Fibroblast of lung (primary cell): ENCODE measurements around the gene DIPK2B.

Experiments
- CTCF ChIP-seq, 2 donors: IDR thresholded peaks in 1 of 2; conservative IDR thresholded peaks in 1 of 2; 1 replicate in 1 of 2; 2 replicates in 1 of 2; pipeline ENCODE4 v1.5.1; 2011 to 2012; ENCODE audit warnings: low read length in 2 of 2, control low read depth in 1 of 2, inconsistent platforms in 1 of 2, low read depth in 1 of 2, mild to moderate bottlenecking in 1 of 2
- EZH2 ChIP-seq: IDR thresholded peaks from 2 replicates; pipeline ENCODE4 v1.5.1; 2012; ENCODE audit warnings: low read length, control low read depth, mild to moderate bottlenecking; ENCODE audit errors: missing control alignments

DNA sequence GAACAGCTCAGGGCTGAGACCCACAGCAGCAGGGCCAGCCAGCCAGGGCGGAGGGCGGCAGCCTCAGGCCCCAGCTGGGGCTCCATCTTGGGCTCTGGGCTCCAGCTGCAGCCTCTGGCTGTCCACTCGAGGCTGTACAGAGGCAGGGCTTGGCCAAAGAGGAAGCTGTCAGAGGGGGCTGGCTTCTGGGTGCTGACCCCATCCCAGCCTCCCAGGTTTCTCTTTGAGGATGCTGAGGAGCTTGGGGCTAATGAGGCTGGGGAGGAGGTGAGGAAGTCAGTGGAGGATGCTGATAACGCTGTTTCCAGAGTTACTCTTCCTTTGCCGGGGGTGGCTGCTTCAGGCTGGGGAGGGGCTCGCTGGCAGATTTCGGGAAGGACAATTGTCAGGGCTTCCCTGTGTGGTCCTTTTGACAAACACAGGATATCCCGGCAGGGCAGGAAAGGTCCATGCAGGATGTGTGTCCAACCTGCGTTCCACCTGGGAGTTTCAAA is at the start of gene DIPK2B:
- TF ChIP-seq EZH2: no peak
- no peak for TF ChIP-seq CTCF (conservative IDR thresholded peaks at IDR 0.05 in 1 of 2, IDR thresholded peaks at IDR 0.05 in 1 of 2; ENCODE audit: low read depth in 1 of 2, low read length in 2 of 2)
